GM19468 (cell line): ENCODE measurements around the gene SMOC2.

Source experiments
- ATAC-seq: cut with Tn5 transposase; IDR thresholded peaks from one replicate; pipeline ENCODE4 v1.9.1; 2021; ENCODE audit warnings: mild to moderate bottlenecking, moderate library complexity, moderate number of reproducible peaks; ENCODE audit not compliant: unreplicated experiment; ENCODE audit errors: extremely low read depth

The SMOC2 gene

GRCh38 chr6:168637834-168638233, 196.8 kb downstream of the SMOC2 start:
- ATAC-seq: no peak

- no peak for ATAC-seq
Measured at GRCh38 chr6:168638468-168639271, 197.7 kb downstream of the SMOC2 start.

- ATAC-seq: no peak
Measured at GRCh38 chr6:168640181-168640580, 199.2 kb downstream of the SMOC2 start.

- ATAC-seq: no peak
Measured at GRCh38 chr6:168640768-168641167, 199.8 kb downstream of the SMOC2 start.

- ATAC-seq: no peak
Measured at GRCh38 chr6:168641446-168641845, 200.5 kb downstream of the SMOC2 start.

- ATAC-seq: no peak
Measured at GRCh38 chr6:168643401-168643800, 202.4 kb downstream of the SMOC2 start.

GRCh38 chr6:168645326-168645725, 204.3 kb downstream of the SMOC2 start:
- ATAC-seq: no peak

GRCh38 chr6:168647271-168647670, 206.3 kb downstream of the SMOC2 start:
- no peak for ATAC-seq

GRCh38 chr6:168648240-168649125, 207.5 kb downstream of the SMOC2 start:
- ATAC-seq: no peak

- ATAC-seq: no peak
Measured at GRCh38 chr6:168649209-168649608, 208.2 kb downstream of the SMOC2 start.

- no peak for ATAC-seq
Measured at GRCh38 chr6:168650671-168651111, 209.7 kb downstream of the SMOC2 start.

- no peak for ATAC-seq
Measured at GRCh38 chr6:168655462-168656152, 214.6 kb downstream of the SMOC2 start.

- no peak for ATAC-seq
Measured at GRCh38 chr6:168658059-168658458, 217.1 kb downstream of the SMOC2 start.

- no peak for ATAC-seq
Measured at GRCh38 chr6:168660400-168660945, 219.5 kb downstream of the SMOC2 start.

- ATAC-seq: no peak
Measured at GRCh38 chr6:168662301-168662936, 221.4 kb downstream of the SMOC2 start.

GRCh38 chr6:168663041-168663440, 222.1 kb downstream of the SMOC2 start:
- no peak for ATAC-seq

GRCh38 chr6:168664956-168665355, 224.0 kb downstream of the SMOC2 start:
- ATAC-seq: no peak

- no peak for ATAC-seq
Measured at GRCh38 chr6:168666170-168666569, 225.2 kb downstream of the SMOC2 start.

GRCh38 chr6:168666699-168667427, 225.9 kb downstream of the SMOC2 start:
- ATAC-seq: no peak
